Brain microvascular endothelial cell (primary cell): Measurements from ENCODE around the gene ABCG1.

Experiments
- DNase-seq: peaks from one replicate; pipeline ENCODE4 v3.0.0-alpha.2; 2020
- H3K27ac ChIP-seq: fragments of 250-450 bp; sonication (Bioruptor Pico); 2 replicates; pipeline ENCODE4 v1.5.1; 2020; ENCODE audit warnings: mild to moderate bottlenecking, moderate library complexity
- H3K27me3 ChIP-seq: fragments of 250-450 bp; sonication (Bioruptor Pico); replicated peaks from 2 replicates; pipeline ENCODE4 v1.5.1; 2020; ENCODE audit warnings: mild to moderate bottlenecking
- H3K36me3 ChIP-seq: fragments of 250-450 bp; sonication (Bioruptor Pico); replicated peaks from 2 replicates; pipeline ENCODE4 v1.5.1; 2020; ENCODE audit warnings: mild to moderate bottlenecking
- H3K4me3 ChIP-seq: 2 replicates; pipeline ENCODE4 v1.5.1; 2011; ENCODE audit warnings: low read depth, mild to moderate bottlenecking, control low read depth, low read length, moderate library complexity
- CTCF ChIP-seq: IDR thresholded peaks from 2 replicates; pipeline ENCODE4 v1.5.1; 2011; ENCODE audit warnings: low read depth, mild to moderate bottlenecking, moderate library complexity, low read length, control low read depth, inconsistent platforms; ENCODE audit errors: missing control alignments
- in situ Hi-C: cut with HindIII; loops from 2 replicates; pipeline ENCODE4 v1.10.0; 2017; ENCODE audit warnings: low sequenced_read_pairs, low pct_ligation_motif_present

The ABCG1 gene

GRCh38 chr21:42258885-42259407 lies 40.0 kb downstream of the ABCG1 start:
- no peaks in the 10 kb centered on the region for H3K36me3 ChIP-seq
- no peak overlapping the region for H3K27ac ChIP-seq
- peaks cover 1% of the 10 kb centered on the region for H3K27me3 ChIP-seq
- DNase-seq = no peak
- in situ Hi-C loops = no loop called here
- no peak for TF ChIP-seq CTCF
- H3K4me3 ChIP-seq = no peak overlapping the region

- in situ Hi-C loops = no loop called here
- H3K27ac ChIP-seq = no peak overlapping the region
- no peak for TF ChIP-seq CTCF
These were observed 41.2 kb downstream of the ABCG1 start for GRCh38 chr21:42260121-42260520.

DNA sequence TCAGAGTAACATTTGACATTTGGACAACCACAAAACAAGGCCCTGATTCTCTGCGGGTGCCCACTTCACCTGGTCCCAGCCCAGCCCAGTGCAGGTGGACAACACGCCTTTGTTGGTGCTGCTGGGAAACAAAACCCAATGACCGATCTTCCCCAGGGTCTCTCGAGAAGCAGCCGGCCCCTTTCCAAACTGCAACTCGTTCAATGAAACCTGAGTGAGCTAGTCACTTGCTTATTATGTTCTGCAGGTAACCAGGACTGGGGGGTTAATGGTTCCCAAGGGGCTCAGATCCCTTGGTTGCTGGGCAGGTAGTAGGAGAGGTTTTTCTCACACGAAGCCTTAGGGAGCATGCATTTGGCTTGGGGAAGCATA lies 42.9 kb downstream of the ABCG1 start:
- no peak overlapping the region for H3K4me3 ChIP-seq
- in situ Hi-C loops = no loop called here
- TF ChIP-seq CTCF = no peak

More at GRCh38 chr21:42260121-42260520, 41.2 kb downstream of the ABCG1 start:
- peaks cover 1% of the 10 kb centered on the region for H3K27me3 ChIP-seq
- no peak for DNase-seq
- H3K36me3 ChIP-seq = no peaks in the 10 kb centered on the region
- H3K4me3 ChIP-seq = no peak overlapping the region

GRCh38 chr21:42262831-42263231 lies 43.9 kb downstream of the ABCG1 start:
- no peak for DNase-seq
- Histone ChIP-seq H3K4me3 (no peak overlapping the region), H3K27ac (no peak overlapping the region), H3K36me3 (no peaks in the 10 kb centered on the region), H3K27me3 (peaks cover 1% of the 10 kb centered on the region)
- no peak for TF ChIP-seq CTCF
- in situ Hi-C loops = no loop called here

More for the DNA sequence above, 42.9 kb downstream of the ABCG1 start:
- H3K36me3 ChIP-seq = no peaks in the 10 kb centered on the region
- H3K27ac ChIP-seq = peak overlapping the region; percentile 45
- H3K27me3 ChIP-seq = peaks cover 1% of the 10 kb centered on the region
- no peak for DNase-seq

DNA sequence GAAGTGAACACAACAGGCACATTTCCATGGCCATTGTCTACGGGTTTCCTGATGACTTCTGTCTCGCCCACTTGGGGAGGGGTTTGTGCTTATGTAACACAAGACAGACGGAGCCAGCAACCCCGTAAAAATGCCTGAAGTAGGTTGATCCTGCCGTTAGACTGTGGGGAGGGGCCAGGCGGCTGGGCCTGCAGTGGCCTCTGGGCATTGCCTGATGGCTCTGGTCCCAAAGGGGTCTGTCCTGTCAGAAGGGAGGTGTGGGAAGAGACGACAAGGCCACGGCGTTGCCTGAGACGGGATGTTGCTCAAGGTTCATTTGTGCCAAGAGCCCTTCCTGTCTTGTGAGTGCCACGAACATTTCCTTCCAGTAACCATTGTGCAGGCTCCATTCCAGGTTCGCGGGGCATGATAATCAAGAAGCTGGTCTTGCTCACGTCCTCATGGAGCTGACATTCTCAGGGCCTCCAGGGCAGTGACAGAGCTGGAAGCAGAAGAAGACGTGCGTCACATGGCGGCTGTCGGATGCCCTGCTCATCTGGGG lies 44.7 kb downstream of the ABCG1 start:
- peaks cover 1% of the 10 kb centered on the region for H3K27me3 ChIP-seq
- no peak overlapping the region for H3K27ac ChIP-seq
- TF ChIP-seq CTCF = no peak
- H3K4me3 ChIP-seq = no peak overlapping the region
- no peaks in the 10 kb centered on the region for H3K36me3 ChIP-seq
- in situ Hi-C loops = no loop called here
- no peak for DNase-seq
